HepG2 (cell line): ENCODE results near the gene CCDC28A. TPM values are rescaled to one million over a fixed set of nuclear protein-coding genes. Genes with fewer than 3 reads are reported as not detected.

Source experiments
- ATAC-seq: fragments of 200-7000 bp; cut with Tn5 transposase; 3 replicates; pipeline ENCODE4 v1.9.1; 2020; ENCODE audit warnings: mild to moderate bottlenecking, moderate library complexity
- BruUV-seq: library from RNA; stranded (reverse); fragments of 400-500 nt; replicated peaks from 2 replicates; lab custom pipeline; 2021; lab: Mats Ljungman, UMichigan
- CTCF ChIA-PET: fragments of 300-600 bp; formaldehyde crosslinking; extraction: SDS; loops from one replicate; lab custom pipeline; 2021; ENCODE audit warnings: low total read pairs, inconsistent platforms, low intra/inter-chr PET ratio; lab: Yijun Ruan, JAX
- POLR2A ChIA-PET: fragments of 350-600 bp; sonication (Branson Sonifier 250); formaldehyde crosslinking; loops from one replicate; lab custom pipeline; 2020; ENCODE audit warnings: antibody characterized with exemption, inconsistent platforms; lab: Yijun Ruan, JAX
- DNase-seq: peaks from one replicate; pipeline ENCODE4 v3.0.0-alpha.2; 2015; ENCODE audit warnings: low spot score
- FAIRE-seq: peaks from 3 replicates; lab custom pipeline; 2011; peaks lifted over from hg19 to GRCh38; lab: Jason Lieb, UNC
- H2AFZ ChIP-seq: one replicate; pipeline ENCODE4 v1.6.1; 2011; ENCODE audit warnings: low read length, inconsistent platforms
- H3K27ac ChIP-seq: fragments of 300-600 bp; 3 replicates; pipeline ENCODE4 v1.8.0; 2011; ENCODE audit warnings: mixed run types, mild to moderate bottlenecking, mixed read lengths, low read length, inconsistent platforms; ENCODE audit not compliant: insufficient read depth; ENCODE audit errors: extremely low read length
- H3K27me3 ChIP-seq, 2 experiments: fragments of 200-600 bp in 1 of 2; 2 replicates in 1 of 2; 3 replicates in 1 of 2; pipeline versions ENCODE4 v1.6.0 to v1.8.0; 2011; ENCODE audit warnings: low read length in 2 of 2, mild to moderate bottlenecking in 2 of 2, moderate library complexity in 2 of 2, inconsistent platforms in 1 of 2; ENCODE audit not compliant: insufficient read depth in 2 of 2, control insufficient read depth in 1 of 2
- H3K36me3 ChIP-seq, 2 experiments: fragments of 200-600 bp in 1 of 2; replicated peaks in 1 of 2; 2 replicates in 1 of 2; 3 replicates in 1 of 2; pipeline versions ENCODE4 v1.5.1 to v1.8.0; 2011; ENCODE audit warnings: low read length in 2 of 2, inconsistent platforms in 1 of 2; ENCODE audit not compliant: insufficient read depth in 2 of 2, control insufficient read depth in 1 of 2
- H3K4me1 ChIP-seq: 2 replicates; pipeline ENCODE4 v1.5.1; 2012; ENCODE audit warnings: low read length, inconsistent platforms; ENCODE audit not compliant: insufficient read depth
- H3K4me2 ChIP-seq: 2 replicates; pipeline ENCODE4 v1.6.0; 2011; ENCODE audit warnings: low read depth, low read length, inconsistent platforms
- H3K4me3 ChIP-seq, 3 experiments: fragments of 200-600 bp in 1 of 3; sonication (generic), shearing (Covaris generic) in 1 of 3; replicated peaks in 1 of 3; 2 replicates each; pipeline ENCODE4 v1.5.1; 2011 to 2016; ENCODE audit warnings: low read length in 3 of 3, inconsistent platforms in 2 of 3, low read depth in 2 of 3, mild to moderate bottlenecking in 2 of 3, control low read depth in 1 of 3, mixed read lengths in 1 of 3; ENCODE audit not compliant: insufficient read depth in 1 of 3
- H3K79me2 ChIP-seq: one replicate; pipeline ENCODE4 v1.6.1; 2011; ENCODE audit warnings: low read length, inconsistent platforms; ENCODE audit not compliant: insufficient read depth
- H3K9ac ChIP-seq: 2 replicates; pipeline ENCODE4 v1.6.0; 2011; ENCODE audit warnings: mild to moderate bottlenecking, low read depth, low read length, inconsistent platforms; ENCODE audit not compliant: insufficient read depth
- H3K9me3 ChIP-seq: 2 replicates; pipeline ENCODE4 v1.5.1; 2012; ENCODE audit warnings: mild to moderate bottlenecking, low read length
- H4K20me1 ChIP-seq: 2 replicates; pipeline ENCODE4 v1.6.0; 2011; ENCODE audit warnings: inconsistent platforms, mild to moderate bottlenecking, low read length, moderate library complexity; ENCODE audit not compliant: insufficient read depth
- AKAP8 ChIP-seq: sonication (generic); formaldehyde crosslinking; IDR thresholded peaks from 2 replicates; pipeline ENCODE4 v1.5.1; 2020; ENCODE audit warnings: mild to moderate bottlenecking, missing genetic modification reagents
- ARHGAP35 ChIP-seq: sonication (generic); formaldehyde crosslinking; IDR thresholded peaks from 2 replicates; pipeline ENCODE4 v1.9.0; 2022; ENCODE audit warnings: mild to moderate bottlenecking, inconsistent platforms, moderate library complexity, missing genetic modification reagents, borderline replicate concordance
- ATAD3A ChIP-seq: sonication (generic); formaldehyde crosslinking; IDR thresholded peaks from 2 replicates; pipeline ENCODE4 v1.4.0; 2020; ENCODE audit warnings: missing genetic modification reagents
- ATF7 ChIP-seq, 2 experiments: fragments of 450-650 bp in 1 of 2; sonication (generic) in 1 of 2; formaldehyde crosslinking in 1 of 2; IDR thresholded peaks; 2 replicates each; pipeline versions ENCODE4 v1.4.0 to v1.6.1; 2016 to 2020; ENCODE audit warnings: antibody characterized with exemption in 1 of 2, mild to moderate bottlenecking in 1 of 2, missing genetic modification reagents in 1 of 2
- ATRX ChIP-seq: sonication (generic); formaldehyde crosslinking; IDR thresholded peaks from 2 replicates; pipeline ENCODE4 v1.4.0; 2020; ENCODE audit warnings: missing genetic modification reagents, borderline replicate concordance
- FOXP1 ChIP-seq, 2 experiments: fragments of 450-650 bp in 1 of 2; IDR thresholded peaks; 2 replicates each; pipeline ENCODE4 v1.6.1; 2017 to 2018; ENCODE audit warnings: antibody characterized with exemption in 1 of 2
- JDP2 ChIP-seq: sonication (generic); formaldehyde crosslinking; IDR thresholded peaks from 2 replicates; pipeline ENCODE4 v1.8.1; 2022; ENCODE audit warnings: missing genetic modification reagents, borderline replicate concordance
- MZF1 ChIP-seq: sonication (generic); formaldehyde crosslinking; IDR thresholded peaks from 2 replicates; pipeline ENCODE4 v1.8.1; 2023; ENCODE audit warnings: mild to moderate bottlenecking, missing genetic modification reagents, borderline replicate concordance
- SMARCC2 ChIP-seq: fragments of 450-650 bp; IDR thresholded peaks from 2 replicates; pipeline ENCODE4 v1.6.1; 2017; ENCODE audit warnings: antibody characterized with exemption, mild to moderate bottlenecking
- THAP8 ChIP-seq: sonication (generic); formaldehyde crosslinking; IDR thresholded peaks from 2 replicates; pipeline ENCODE4 v1.5.1; 2020; ENCODE audit warnings: missing genetic modification reagents, mild to moderate bottlenecking, borderline replicate concordance
- ZBTB43 ChIP-seq: sonication (generic); formaldehyde crosslinking; conservative IDR thresholded peaks from 2 replicates; pipeline ENCODE4 v1.4.0; 2020; ENCODE audit warnings: missing genetic modification reagents
- ZFP36L1 ChIP-seq: sonication (generic); formaldehyde crosslinking; IDR thresholded peaks from 2 replicates; pipeline ENCODE4 v1.8.0; 2022; ENCODE audit warnings: mild to moderate bottlenecking, missing genetic modification reagents, moderate library complexity
- ZKSCAN1 ChIP-seq: fragments of 150-350 bp; IDR thresholded peaks from 2 replicates; pipeline ENCODE4 v1.6.1; 2014; ENCODE audit warnings: low read length
- ZNF569 ChIP-seq: sonication (generic); formaldehyde crosslinking; IDR thresholded peaks from 2 replicates; pipeline ENCODE4 v1.5.0; 2020; ENCODE audit warnings: mild to moderate bottlenecking, missing genetic modification reagents, moderate library complexity, borderline replicate concordance
- ZNF619 ChIP-seq: sonication (generic); formaldehyde crosslinking; IDR thresholded peaks from 2 replicates; pipeline ENCODE4 v1.4.0; 2020; ENCODE audit warnings: mild to moderate bottlenecking, missing genetic modification reagents
- ZNF761 ChIP-seq: sonication (generic); formaldehyde crosslinking; conservative IDR thresholded peaks from 2 replicates; pipeline ENCODE4 v1.4.0; 2020; ENCODE audit warnings: mild to moderate bottlenecking, missing genetic modification reagents
- WGBS: methylation state at CpG from one replicate; pipeline ENCODE4 v1.1.6; 2017; ENCODE audit warnings: low lambda C conversion rate; 5-methylcytosine and 5-hydroxymethylcytosine counted together
- in situ Hi-C: cut with HindIII; loops from 2 replicates; pipeline ENCODE4 v1.10.0; 2017; ENCODE audit warnings: low pct_unique_long_range_greater_than_20kb; ENCODE audit not compliant: extremely low pct_ligation_motif_present
- intact Hi-C: fragments of 100-400 bp; cut with micrococcal nuclease; formaldehyde crosslinking; loops from one replicate; pipeline ENCODE4 v1.10.0; 2022; ENCODE audit not compliant: unreplicated experiment
- polyA plus RNA-seq, 8 experiments: library from polyadenylated mRNA; depleted of rRNA in 3 of 8; stranded (reverse) in 7 of 8; unstranded in 1 of 8; fragments of >200 nt; fragmentation: Illumina TruSeq in 4 of 8; extraction: Trizol in 4 of 8; gene quantifications; 2 replicates each; pipeline versions ENCODE4 v1.2.1 to v1.2.3, GENCODE V29; 2011 to 2016; ENCODE audit warnings: low read depth in 4 of 8, missing spikeins in 1 of 8, mixed read lengths in 1 of 8; ENCODE audit not compliant: insufficient read depth in 1 of 8
- total RNA-seq, 5 experiments: library from RNA; depleted of rRNA; stranded (reverse); fragments of >200 nt; fragmentation: Illumina TruSeq; extraction: Trizol; gene quantifications; 2 replicates each; pipeline ENCODE4 v1.2.3, GENCODE V29; 2016; ENCODE audit warnings: low read depth in 1 of 5
- TF ChIP-seq, protein P1 (sequence below): sonication (generic); formaldehyde crosslinking; conservative IDR thresholded peaks from 2 replicates; pipeline ENCODE4 v1.8.1; 2023; ENCODE audit warnings: missing genetic modification reagents
- TF ChIP-seq, protein P2 (sequence below): sonication (generic); formaldehyde crosslinking; IDR thresholded peaks from 2 replicates; pipeline ENCODE4 v1.5.1; 2020; ENCODE audit warnings: missing genetic modification reagents, mild to moderate bottlenecking, borderline replicate concordance
- TF ChIP-seq, protein P3 (sequence below): sonication (generic); formaldehyde crosslinking; IDR thresholded peaks from 2 replicates; pipeline ENCODE4 v1.5.0; 2020; ENCODE audit warnings: mild to moderate bottlenecking, missing genetic modification reagents

The CCDC28A gene
- total and polyA plus RNA-seq, 2 of the 13 experiments (the other 11 are each of a cell fraction or from before 2014, with no cell fraction given) = 15.8 TPM

DNA sequence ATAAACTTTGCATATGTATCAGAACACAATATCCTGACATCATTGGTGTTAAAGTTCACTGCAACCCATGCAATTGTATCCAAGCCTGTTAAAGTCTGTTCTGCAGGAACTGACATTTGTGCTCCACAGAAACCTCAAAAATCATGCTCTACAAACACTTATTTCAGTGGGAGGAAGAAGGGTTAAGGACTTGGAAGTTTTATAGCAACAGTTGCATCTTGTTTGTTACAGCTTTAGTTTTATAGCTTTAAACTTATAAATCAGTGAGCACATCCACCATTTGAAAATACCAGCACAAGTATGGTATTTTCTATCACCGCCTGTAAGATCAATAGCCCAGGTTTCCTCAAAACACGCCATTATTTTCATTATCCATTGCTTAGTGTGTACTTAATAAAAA is 23.2 kb downstream of the CCDC28A start:
- no peak overlapping the region for H3K4me3 ChIP-seq
- H3K27ac ChIP-seq = no peak overlapping the region
- no peaks in the 10 kb centered on the region for H4K20me1 ChIP-seq
- no peaks in the 10 kb centered on the region for H3K9me3 ChIP-seq
- WGBS = 70% methylated on average over 2 of the region's 2 CpGs
- H3K4me1 ChIP-seq = no peaks in the 10 kb centered on the region
- H2AFZ ChIP-seq = no peak overlapping the region
- DNase-seq (no peak), FAIRE-seq (no peak), ATAC-seq (no peak)
- no peaks in the 10 kb centered on the region for H3K36me3 ChIP-seq
- intact Hi-C loops = no loop called here
- ChIA-PET POLR2A (no interaction called here), CTCF (no interaction called here)
- no peak overlapping the region for H3K9ac ChIP-seq
- H3K79me2 ChIP-seq = no peaks in the 10 kb centered on the region
- no TSS peak for BruUV-seq
- H3K4me2 ChIP-seq = no peak overlapping the region
- in situ Hi-C loops = no loop called here
- H3K27me3 ChIP-seq = no peaks in the 10 kb centered on the region
- TF ChIP-seq ATAD3A (CRISPR knock-in tag) (no peak), ATRX (CRISPR knock-in tag) (no peak), ZBTB43 (CRISPR knock-in tag) (no peak), ZNF569 (CRISPR knock-in tag) (no peak), SMARCC2 (no peak), AKAP8 (CRISPR knock-in tag) (no peak), ZNF619 (CRISPR knock-in tag) (no peak), ARHGAP35 (CRISPR knock-in tag) (no peak), MZF1 (CRISPR knock-in tag) (no peak), ATF7 (IDR thresholded peaks at IDR 0.05) (no peak), ATF7 (CRISPR knock-in tag; IDR thresholded peaks at IDR 0.05) (no peak), THAP8 (CRISPR knock-in tag) (no peak), FOXP1 (IDR thresholded peaks at IDR 0.05) (no peak), FOXP1 (CRISPR knock-in tag; IDR thresholded peaks at IDR 0.05) (no peak), JDP2 (CRISPR knock-in tag) (no peak), ZKSCAN1 (no peak), ZFP36L1 (CRISPR knock-in tag) (no peak), ZNF761 (CRISPR knock-in tag) (no peak)
- TF ChIP-seq, protein P1, sequence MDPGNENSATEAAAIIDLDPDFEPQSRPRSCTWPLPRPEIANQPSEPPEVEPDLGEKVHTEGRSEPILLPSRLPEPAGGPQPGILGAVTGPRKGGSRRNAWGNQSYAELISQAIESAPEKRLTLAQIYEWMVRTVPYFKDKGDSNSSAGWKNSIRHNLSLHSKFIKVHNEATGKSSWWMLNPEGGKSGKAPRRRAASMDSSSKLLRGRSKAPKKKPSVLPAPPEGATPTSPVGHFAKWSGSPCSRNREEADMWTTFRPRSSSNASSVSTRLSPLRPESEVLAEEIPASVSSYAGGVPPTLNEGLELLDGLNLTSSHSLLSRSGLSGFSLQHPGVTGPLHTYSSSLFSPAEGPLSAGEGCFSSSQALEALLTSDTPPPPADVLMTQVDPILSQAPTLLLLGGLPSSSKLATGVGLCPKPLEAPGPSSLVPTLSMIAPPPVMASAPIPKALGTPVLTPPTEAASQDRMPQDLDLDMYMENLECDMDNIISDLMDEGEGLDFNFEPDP = no peak
- TF ChIP-seq, protein P2, sequence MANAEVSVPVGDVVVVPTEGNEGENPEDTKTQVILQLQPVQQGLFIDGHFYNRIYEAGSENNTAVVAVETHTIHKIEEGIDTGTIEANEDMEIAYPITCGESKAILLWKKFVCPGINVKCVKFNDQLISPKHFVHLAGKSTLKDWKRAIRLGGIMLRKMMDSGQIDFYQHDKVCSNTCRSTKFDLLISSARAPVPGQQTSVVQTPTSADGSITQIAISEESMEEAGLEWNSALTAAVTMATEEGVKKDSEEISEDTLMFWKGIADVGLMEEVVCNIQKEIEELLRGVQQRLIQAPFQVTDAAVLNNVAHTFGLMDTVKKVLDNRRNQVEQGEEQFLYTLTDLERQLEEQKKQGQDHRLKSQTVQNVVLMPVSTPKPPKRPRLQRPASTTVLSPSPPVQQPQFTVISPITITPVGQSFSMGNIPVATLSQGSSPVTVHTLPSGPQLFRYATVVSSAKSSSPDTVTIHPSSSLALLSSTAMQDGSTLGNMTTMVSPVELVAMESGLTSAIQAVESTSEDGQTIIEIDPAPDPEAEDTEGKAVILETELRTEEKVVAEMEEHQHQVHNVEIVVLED (CRISPR knock-in tag) = no peak
- TF ChIP-seq, protein P3, sequence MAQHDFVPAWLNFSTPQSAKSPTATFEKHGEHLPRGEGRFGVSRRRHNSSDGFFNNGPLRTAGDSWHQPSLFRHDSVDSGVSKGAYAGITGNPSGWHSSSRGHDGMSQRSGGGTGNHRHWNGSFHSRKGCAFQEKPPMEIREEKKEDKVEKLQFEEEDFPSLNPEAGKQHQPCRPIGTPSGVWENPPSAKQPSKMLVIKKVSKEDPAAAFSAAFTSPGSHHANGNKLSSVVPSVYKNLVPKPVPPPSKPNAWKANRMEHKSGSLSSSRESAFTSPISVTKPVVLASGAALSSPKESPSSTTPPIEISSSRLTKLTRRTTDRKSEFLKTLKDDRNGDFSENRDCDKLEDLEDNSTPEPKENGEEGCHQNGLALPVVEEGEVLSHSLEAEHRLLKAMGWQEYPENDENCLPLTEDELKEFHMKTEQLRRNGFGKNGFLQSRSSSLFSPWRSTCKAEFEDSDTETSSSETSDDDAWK (CRISPR knock-in tag) = no peak
